Osteoblast (primary cell): ENCODE data around the gene ZFPM1. TPM values are rescaled to one million over a fixed set of nuclear protein-coding genes. Genes with fewer than 3 reads are reported as not detected.

Experiments
- DNase-seq: peaks from one replicate; pipeline ENCODE4 v3.0.0; 2011; ENCODE audit warnings: low spot score, mixed read lengths; ENCODE audit not compliant: insufficient read length; ENCODE audit errors: missing footprints
- H2AFZ ChIP-seq: 2 replicates; pipeline ENCODE4 v1.6.0; 2011; ENCODE audit warnings: mild to moderate bottlenecking, low read length
- H3K27ac ChIP-seq: 2 replicates; pipeline ENCODE4 v1.5.1; 2011; ENCODE audit warnings: mild to moderate bottlenecking, low read depth, low read length, moderate library complexity
- H3K27me3 ChIP-seq: 2 replicates; pipeline ENCODE4 v1.6.0; 2012; ENCODE audit warnings: mild to moderate bottlenecking, control low read depth, inconsistent platforms, low read length, moderate library complexity; ENCODE audit not compliant: insufficient read depth
- H3K36me3 ChIP-seq: 2 replicates; pipeline ENCODE4 v1.5.1; 2011; ENCODE audit warnings: mild to moderate bottlenecking, low read length, control low read depth, moderate library complexity; ENCODE audit not compliant: insufficient read depth
- H3K4me1 ChIP-seq: 2 replicates; pipeline ENCODE4 v1.5.1; 2011; ENCODE audit warnings: mild to moderate bottlenecking, low read length, control low read depth, moderate library complexity; ENCODE audit not compliant: insufficient read depth
- H3K4me2 ChIP-seq: 2 replicates; pipeline ENCODE4 v1.6.0; 2011; ENCODE audit warnings: mild to moderate bottlenecking, low read length; ENCODE audit not compliant: insufficient read depth
- H3K4me3 ChIP-seq: fragments of 200-600 bp; sonication (generic); 3 replicates; pipeline ENCODE4 v1.5.1; 2012; ENCODE audit warnings: mild to moderate bottlenecking, low read length, inconsistent platforms; ENCODE audit not compliant: insufficient read depth
- H3K79me2 ChIP-seq: 2 replicates; pipeline ENCODE4 v1.6.0; 2012; ENCODE audit warnings: mild to moderate bottlenecking, low read length, control low read depth, inconsistent platforms; ENCODE audit not compliant: insufficient read depth
- H3K9me3 ChIP-seq: 2 replicates; pipeline ENCODE4 v1.5.1; 2011; ENCODE audit warnings: low read depth, low read length, control low read depth
- H4K20me1 ChIP-seq: 2 replicates; pipeline ENCODE4 v1.6.0; 2012; ENCODE audit warnings: mild to moderate bottlenecking, low read length, control low read depth; ENCODE audit not compliant: insufficient read depth
- CTCF ChIP-seq: IDR thresholded peaks from 2 replicates; pipeline ENCODE4 v1.5.1; 2011; ENCODE audit warnings: mild to moderate bottlenecking, low read depth, low read length, moderate library complexity; ENCODE audit errors: extremely low read depth
- total RNA-seq: library from RNA; depleted of rRNA; stranded (reverse); fragments of >200 nt; gene quantifications from 2 replicates; pipeline ENCODE4 v1.2.3, GENCODE V29; 2012

Gene ZFPM1
- total RNA-seq, 1 donor = 2.2 TPM

- no peak overlapping the region for H3K4me2 ChIP-seq
- peaks cover 4% of the 10 kb centered on the region for H4K20me1 ChIP-seq
- no peak overlapping the region for H3K4me3 ChIP-seq
- H3K79me2 ChIP-seq = no peaks in the 10 kb centered on the region
- no peak overlapping the region for H3K27ac ChIP-seq
- no peak for DNase-seq
- TF ChIP-seq CTCF = no peak
- H3K27me3 ChIP-seq = peaks cover 43% of the 10 kb centered on the region
- H3K36me3 ChIP-seq = no peaks in the 10 kb centered on the region
- H2AFZ ChIP-seq = no peak overlapping the region
- H3K9me3 ChIP-seq = no peaks in the 10 kb centered on the region
- no peaks in the 10 kb centered on the region for H3K4me1 ChIP-seq
These were observed 95.9 kb downstream of the ZFPM1 start for GRCh38 chr16:88548985-88549384.

- Histone ChIP-seq H3K9me3 (no peaks in the 10 kb centered on the region), H3K27me3 (peaks cover 49% of the 10 kb centered on the region), H3K4me2 (no peak overlapping the region), H3K79me2 (no peaks in the 10 kb centered on the region), H3K27ac (no peak overlapping the region), H3K4me1 (no peaks in the 10 kb centered on the region), H3K36me3 (no peaks in the 10 kb centered on the region), H3K4me3 (no peak overlapping the region), H4K20me1 (peaks cover 4% of the 10 kb centered on the region), H2AFZ (no peak overlapping the region)
- DNase-seq = peak; percentile 58
- TF ChIP-seq CTCF = no peak
These were observed 96.7 kb downstream of the ZFPM1 start for GRCh38 chr16:88549671-88550245.

- Histone ChIP-seq H3K36me3 (no peaks in the 10 kb centered on the region), H3K27ac (no peak overlapping the region), H3K4me3 (no peak overlapping the region), H2AFZ (no peak overlapping the region), H4K20me1 (peaks cover 4% of the 10 kb centered on the region), H3K79me2 (no peaks in the 10 kb centered on the region), H3K4me2 (no peak overlapping the region), H3K27me3 (peaks cover 52% of the 10 kb centered on the region), H3K4me1 (no peaks in the 10 kb centered on the region), H3K9me3 (no peaks in the 10 kb centered on the region)
- no peak for TF ChIP-seq CTCF
- DNase-seq = no peak
These were observed 97.2 kb downstream of the ZFPM1 start for GRCh38 chr16:88550246-88550661.

- no peaks in the 10 kb centered on the region for H3K9me3 ChIP-seq
- peaks cover 4% of the 10 kb centered on the region for H4K20me1 ChIP-seq
- H2AFZ ChIP-seq = no peak overlapping the region
- H3K4me1 ChIP-seq = no peaks in the 10 kb centered on the region
- H3K27me3 ChIP-seq = peaks cover 53% of the 10 kb centered on the region
- H3K27ac ChIP-seq = no peak overlapping the region
- DNase-seq = no peak
- H3K4me2 ChIP-seq = no peak overlapping the region
- no peaks in the 10 kb centered on the region for H3K79me2 ChIP-seq
- TF ChIP-seq CTCF = no peak
- H3K4me3 ChIP-seq = no peak overlapping the region
- no peaks in the 10 kb centered on the region for H3K36me3 ChIP-seq
These were observed 99.1 kb downstream of the ZFPM1 start for GRCh38 chr16:88552166-88552565.
